ENCODE data around the gene KIRREL3. TPM values are rescaled to one million over a fixed set of nuclear protein-coding genes. Genes with fewer than 3 reads are reported as not detected.

The KIRREL3 gene
- polyA plus RNA-seq, 1 of the 3 experiments (the other 2 are of a cell fraction): 3.7 TPM

DNA sequence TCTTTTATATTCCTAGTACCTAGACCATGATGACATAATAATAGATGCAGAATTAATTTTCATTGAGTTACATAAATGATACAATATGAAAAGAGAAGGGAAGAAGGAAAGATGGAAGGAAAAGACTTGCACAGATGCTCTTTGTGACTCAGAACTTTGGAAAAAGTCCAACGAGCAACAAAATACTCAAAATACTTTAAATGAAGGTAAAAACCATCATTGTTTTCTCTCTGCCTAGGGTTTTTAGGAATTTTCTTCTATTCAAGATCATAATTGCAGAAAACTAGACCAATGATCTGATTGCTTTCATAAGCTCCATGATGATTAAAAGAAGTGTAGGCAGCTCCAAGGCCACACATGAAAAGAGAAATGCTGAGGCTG, 276.9 kb downstream of the KIRREL3 start:
- H4K20me1 ChIP-seq (ENCODE audit: insufficient read depth): no peaks in the 10 kb centered on the region
- no peak overlapping the region for H2AFZ ChIP-seq (ENCODE audit: low read depth)
- no peaks in the 10 kb centered on the region for H3K9me3 ChIP-seq
- ChIA-PET POLR2A (no interaction called here), CTCF (interaction anchor here (0.8 to 11.9 kb wide), 3 partner anchors 116 to 279 kb away, joined by 3 to 233 read pairs (median 3); no protein-coding TSS in a partner anchor)
- no peaks in the 10 kb centered on the region for H3K79me2 ChIP-seq (ENCODE audit: insufficient read depth)
- H3K27ac ChIP-seq (ENCODE audit: low read depth in 2 of 2, low read length in 1 of 2): peak overlapping the region in 1 of 2 experiments; percentile 22; a peak in 1 of 4 replicates
- no peaks in the 10 kb centered on the region for H3K27me3 ChIP-seq (ENCODE audit: insufficient read depth)
- peaks cover 15% of the 10 kb centered on the region for H3F3A ChIP-seq (replicated peaks; ENCODE audit: insufficient read depth)
- H3K4me1 ChIP-seq (ENCODE audit: control insufficient read depth in 1 of 2, insufficient read depth in 2 of 2, low read depth in 1 of 2, low read length in 1 of 2): peaks cover 0 to 18% of the 10 kb centered on the region in 2 experiments; a peak in 3 of 4 replicates
- H3K4me2 ChIP-seq: peak overlapping the region; percentile 3; the same call in 1 of the 2 replicates
- TF ChIP-seq, protein P1, sequence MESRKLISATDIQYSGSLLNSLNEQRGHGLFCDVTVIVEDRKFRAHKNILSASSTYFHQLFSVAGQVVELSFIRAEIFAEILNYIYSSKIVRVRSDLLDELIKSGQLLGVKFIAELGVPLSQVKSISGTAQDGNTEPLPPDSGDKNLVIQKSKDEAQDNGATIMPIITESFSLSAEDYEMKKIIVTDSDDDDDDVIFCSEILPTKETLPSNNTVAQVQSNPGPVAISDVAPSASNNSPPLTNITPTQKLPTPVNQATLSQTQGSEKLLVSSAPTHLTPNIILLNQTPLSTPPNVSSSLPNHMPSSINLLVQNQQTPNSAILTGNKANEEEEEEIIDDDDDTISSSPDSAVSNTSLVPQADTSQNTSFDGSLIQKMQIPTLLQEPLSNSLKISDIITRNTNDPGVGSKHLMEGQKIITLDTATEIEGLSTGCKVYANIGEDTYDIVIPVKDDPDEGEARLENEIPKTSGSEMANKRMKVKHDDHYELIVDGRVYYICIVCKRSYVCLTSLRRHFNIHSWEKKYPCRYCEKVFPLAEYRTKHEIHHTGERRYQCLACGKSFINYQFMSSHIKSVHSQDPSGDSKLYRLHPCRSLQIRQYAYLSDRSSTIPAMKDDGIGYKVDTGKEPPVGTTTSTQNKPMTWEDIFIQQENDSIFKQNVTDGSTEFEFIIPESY (IDR thresholded peaks at IDR 0.05; ENCODE audit: borderline replicate concordance, low read depth): no peak
- TF ChIP-seq TCF12 (IDR thresholded peaks at IDR 0.05): peak; percentile 49
- TF ChIP-seq, protein P2, sequence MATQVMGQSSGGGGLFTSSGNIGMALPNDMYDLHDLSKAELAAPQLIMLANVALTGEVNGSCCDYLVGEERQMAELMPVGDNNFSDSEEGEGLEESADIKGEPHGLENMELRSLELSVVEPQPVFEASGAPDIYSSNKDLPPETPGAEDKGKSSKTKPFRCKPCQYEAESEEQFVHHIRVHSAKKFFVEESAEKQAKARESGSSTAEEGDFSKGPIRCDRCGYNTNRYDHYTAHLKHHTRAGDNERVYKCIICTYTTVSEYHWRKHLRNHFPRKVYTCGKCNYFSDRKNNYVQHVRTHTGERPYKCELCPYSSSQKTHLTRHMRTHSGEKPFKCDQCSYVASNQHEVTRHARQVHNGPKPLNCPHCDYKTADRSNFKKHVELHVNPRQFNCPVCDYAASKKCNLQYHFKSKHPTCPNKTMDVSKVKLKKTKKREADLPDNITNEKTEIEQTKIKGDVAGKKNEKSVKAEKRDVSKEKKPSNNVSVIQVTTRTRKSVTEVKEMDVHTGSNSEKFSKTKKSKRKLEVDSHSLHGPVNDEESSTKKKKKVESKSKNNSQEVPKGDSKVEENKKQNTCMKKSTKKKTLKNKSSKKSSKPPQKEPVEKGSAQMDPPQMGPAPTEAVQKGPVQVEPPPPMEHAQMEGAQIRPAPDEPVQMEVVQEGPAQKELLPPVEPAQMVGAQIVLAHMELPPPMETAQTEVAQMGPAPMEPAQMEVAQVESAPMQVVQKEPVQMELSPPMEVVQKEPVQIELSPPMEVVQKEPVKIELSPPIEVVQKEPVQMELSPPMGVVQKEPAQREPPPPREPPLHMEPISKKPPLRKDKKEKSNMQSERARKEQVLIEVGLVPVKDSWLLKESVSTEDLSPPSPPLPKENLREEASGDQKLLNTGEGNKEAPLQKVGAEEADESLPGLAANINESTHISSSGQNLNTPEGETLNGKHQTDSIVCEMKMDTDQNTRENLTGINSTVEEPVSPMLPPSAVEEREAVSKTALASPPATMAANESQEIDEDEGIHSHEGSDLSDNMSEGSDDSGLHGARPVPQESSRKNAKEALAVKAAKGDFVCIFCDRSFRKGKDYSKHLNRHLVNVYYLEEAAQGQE (IDR thresholded peaks at IDR 0.05; ENCODE audit: low read depth, low read length): no peak
- TF ChIP-seq, protein P3, sequence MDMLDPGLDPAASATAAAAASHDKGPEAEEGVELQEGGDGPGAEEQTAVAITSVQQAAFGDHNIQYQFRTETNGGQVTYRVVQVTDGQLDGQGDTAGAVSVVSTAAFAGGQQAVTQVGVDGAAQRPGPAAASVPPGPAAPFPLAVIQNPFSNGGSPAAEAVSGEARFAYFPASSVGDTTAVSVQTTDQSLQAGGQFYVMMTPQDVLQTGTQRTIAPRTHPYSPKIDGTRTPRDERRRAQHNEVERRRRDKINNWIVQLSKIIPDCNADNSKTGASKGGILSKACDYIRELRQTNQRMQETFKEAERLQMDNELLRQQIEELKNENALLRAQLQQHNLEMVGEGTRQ (IDR thresholded peaks at IDR 0.05; ENCODE audit: borderline replicate concordance, low read depth, low read length): no peak
- TF ChIP-seq FOXJ3 (CRISPR knock-in tag; IDR thresholded peaks at IDR 0.05): no peak
- peak; percentile 47; the same call in 1 of the 2 replicates for TF ChIP-seq NFIC (IDR thresholded peaks at IDR 0.05; ENCODE audit: borderline replicate concordance)
- TF ChIP-seq, protein P4, sequence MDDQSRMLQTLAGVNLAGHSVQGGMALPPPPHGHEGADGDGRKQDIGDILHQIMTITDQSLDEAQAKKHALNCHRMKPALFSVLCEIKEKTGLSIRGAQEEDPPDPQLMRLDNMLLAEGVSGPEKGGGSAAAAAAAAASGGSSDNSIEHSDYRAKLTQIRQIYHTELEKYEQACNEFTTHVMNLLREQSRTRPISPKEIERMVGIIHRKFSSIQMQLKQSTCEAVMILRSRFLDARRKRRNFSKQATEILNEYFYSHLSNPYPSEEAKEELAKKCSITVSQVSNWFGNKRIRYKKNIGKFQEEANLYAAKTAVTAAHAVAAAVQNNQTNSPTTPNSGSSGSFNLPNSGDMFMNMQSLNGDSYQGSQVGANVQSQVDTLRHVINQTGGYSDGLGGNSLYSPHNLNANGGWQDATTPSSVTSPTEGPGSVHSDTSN (IDR thresholded peaks at IDR 0.05): peak; percentile 36
- TF ChIP-seq JUND (IDR thresholded peaks at IDR 0.05): peak; percentile 19
- TF ChIP-seq TAF1 (IDR thresholded peaks at IDR 0.05; ENCODE audit: borderline replicate concordance, low read depth, low read length): no peak
- no peak for TF ChIP-seq TEAD4 (IDR thresholded peaks at IDR 0.05; ENCODE audit: borderline replicate concordance, insufficient read depth)
- peak; percentile 45; the same call in 1 of the 2 replicates for TF ChIP-seq FOSL2 (IDR thresholded peaks at IDR 0.05; ENCODE audit: borderline replicate concordance, low read depth)
- TF ChIP-seq YY1 (IDR thresholded peaks at IDR 0.05; ENCODE audit: low read depth): no peak
- 23% methylated on average over 1 of the region's 1 CpG for WGBS (ENCODE audit: low lambda C conversion rate)
- no peaks in the 10 kb centered on the region for H3K9me2 ChIP-seq
- H3K9ac ChIP-seq: no peak overlapping the region
- no peak for DNase-seq
- H3K4me3 ChIP-seq (ENCODE audit: low read depth in 2 of 2, low read length in 1 of 2): no peak overlapping the region
- H3K36me3 ChIP-seq (replicated peaks in 1 of 2; ENCODE audit: control insufficient read depth in 1 of 2, insufficient read depth in 2 of 2, low read length in 1 of 2): no peaks in the 10 kb centered on the region

All from SK-N-SH (cell line).